ENCODE measurements around the gene MRM2.

DNA sequence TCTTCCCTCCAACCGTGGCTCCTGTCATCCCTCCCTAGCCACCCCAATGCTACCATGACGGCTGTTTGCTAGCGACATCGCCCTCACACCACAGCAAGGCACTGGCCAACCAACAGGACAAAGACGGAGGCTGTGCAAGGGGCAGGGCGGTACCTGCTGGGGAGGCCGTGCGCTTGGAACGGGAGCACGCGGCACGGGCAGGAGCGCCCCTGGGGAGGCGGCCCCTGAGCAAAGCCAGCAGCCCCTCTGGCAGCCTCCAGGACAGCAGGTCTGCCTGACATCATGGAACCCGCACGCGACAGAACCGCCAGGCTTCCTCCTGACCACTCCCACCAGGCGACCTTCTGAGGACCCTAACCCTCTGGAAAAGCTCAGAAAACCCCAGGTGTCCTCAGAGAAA is 22.0 kb downstream of the MRM2 start:
- TF ChIP-seq EZH2phosphoT487 (IDR thresholded peaks at IDR 0.05; ENCODE audit: borderline replicate concordance, low read depth, low read length) = no peak
- TF ChIP-seq, protein P1, sequence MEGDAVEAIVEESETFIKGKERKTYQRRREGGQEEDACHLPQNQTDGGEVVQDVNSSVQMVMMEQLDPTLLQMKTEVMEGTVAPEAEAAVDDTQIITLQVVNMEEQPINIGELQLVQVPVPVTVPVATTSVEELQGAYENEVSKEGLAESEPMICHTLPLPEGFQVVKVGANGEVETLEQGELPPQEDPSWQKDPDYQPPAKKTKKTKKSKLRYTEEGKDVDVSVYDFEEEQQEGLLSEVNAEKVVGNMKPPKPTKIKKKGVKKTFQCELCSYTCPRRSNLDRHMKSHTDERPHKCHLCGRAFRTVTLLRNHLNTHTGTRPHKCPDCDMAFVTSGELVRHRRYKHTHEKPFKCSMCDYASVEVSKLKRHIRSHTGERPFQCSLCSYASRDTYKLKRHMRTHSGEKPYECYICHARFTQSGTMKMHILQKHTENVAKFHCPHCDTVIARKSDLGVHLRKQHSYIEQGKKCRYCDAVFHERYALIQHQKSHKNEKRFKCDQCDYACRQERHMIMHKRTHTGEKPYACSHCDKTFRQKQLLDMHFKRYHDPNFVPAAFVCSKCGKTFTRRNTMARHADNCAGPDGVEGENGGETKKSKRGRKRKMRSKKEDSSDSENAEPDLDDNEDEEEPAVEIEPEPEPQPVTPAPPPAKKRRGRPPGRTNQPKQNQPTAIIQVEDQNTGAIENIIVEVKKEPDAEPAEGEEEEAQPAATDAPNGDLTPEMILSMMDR (conservative IDR thresholded peaks at IDR 0.05; ENCODE audit: low read length) = no peak

Data from OCI-LY7 (cell line).